K562 (cell line): Measurements from ENCODE around the gene HBB. TPM values are rescaled to one million over a fixed set of nuclear protein-coding genes. Genes with fewer than 3 reads are reported as not detected.
A peak's percentile ranks its signal among the peaks of the same experiment; 100 is the strongest.

Source experiments
- DMBX1 ChIP-seq: fragments of 250-450 bp; sonication (Bioruptor Pico); IDR thresholded peaks from 2 replicates; pipeline ENCODE4 v1.8.0; 2022; ENCODE audit warnings: inconsistent platforms, mild to moderate bottlenecking, moderate library complexity, borderline replicate concordance
- ELF4 ChIP-seq: fragments of 450-650 bp; formaldehyde crosslinking; IDR thresholded peaks from 2 replicates; pipeline ENCODE4 v1.4.0; 2022; ENCODE audit warnings: missing genetic modification characterization
- FOXJ2 ChIP-seq: fragments of 200-800 bp; sonication (Bioruptor generic); IDR thresholded peaks from 2 replicates; pipeline ENCODE4 v1.6.1; 2016; ENCODE audit warnings: missing genetic modification characterization, missing compliant biosample characterization
- FOXP1 ChIP-seq: sonication (generic); formaldehyde crosslinking; IDR thresholded peaks from 2 replicates; pipeline ENCODE4 v1.8.0; 2022; ENCODE audit warnings: mild to moderate bottlenecking, missing genetic modification reagents
- HDAC6 ChIP-seq: IDR thresholded peaks from 2 replicates; pipeline ENCODE4 v1.6.1; 2012; ENCODE audit warnings: low read depth, mild to moderate bottlenecking, control low read depth, inconsistent platforms, low read length, moderate library complexity
- HMGN3 ChIP-seq: IDR thresholded peaks from 2 replicates; pipeline ENCODE4 v1.6.1; 2011; ENCODE audit warnings: borderline replicate concordance, low read depth, mild to moderate bottlenecking, mixed read lengths, low read length; ENCODE audit not compliant: insufficient read length; ENCODE audit errors: extremely low read depth
- MTA3 ChIP-seq: fragments of 450-650 bp; formaldehyde crosslinking; IDR thresholded peaks from 2 replicates; pipeline ENCODE4 v1.6.1; 2017; ENCODE audit warnings: mild to moderate bottlenecking, borderline replicate concordance
- NEUROD1 ChIP-seq: fragments of 150-350 bp; IDR thresholded peaks from 2 replicates; pipeline ENCODE4 v1.6.1; 2014; ENCODE audit warnings: borderline replicate concordance, low read length, low read depth; ENCODE audit not compliant: partially characterized antibody
- PML ChIP-seq: IDR thresholded peaks from 2 replicates; pipeline ENCODE4 v1.6.1; 2012; ENCODE audit warnings: low read length, inconsistent platforms
- RAD51 ChIP-seq: fragments of 450-650 bp; IDR thresholded peaks from 2 replicates; pipeline ENCODE4 v1.7.1; 2016; ENCODE audit warnings: low read depth, mild to moderate bottlenecking, borderline replicate concordance
- RBM17 ChIP-seq: fragments of 200-400 bp; formaldehyde crosslinking; IDR thresholded peaks from 2 replicates; pipeline ENCODE4 v1.6.1; 2017; ENCODE audit warnings: low read depth, mild to moderate bottlenecking, low read length, borderline replicate concordance
- RBM25 ChIP-seq: fragments of 200-400 bp; formaldehyde crosslinking; IDR thresholded peaks from 2 replicates; pipeline ENCODE4 v1.6.1; 2018; ENCODE audit warnings: low read length, low read depth, moderate library complexity; ENCODE audit not compliant: severe bottlenecking
- RUNX1 ChIP-seq: sonication (generic); IDR thresholded peaks from 2 replicates; pipeline ENCODE4 v1.6.1; 2016; ENCODE audit warnings: antibody characterized with exemption, low read depth
- SFPQ ChIP-seq: fragments of 200-400 bp; formaldehyde crosslinking; IDR thresholded peaks from 2 replicates; pipeline ENCODE4 v1.6.1; 2017; ENCODE audit warnings: mild to moderate bottlenecking, low read depth, low read length, moderate library complexity
- SIN3A ChIP-seq, 2 experiments: fragments of 150-350 bp in 1 of 2; IDR thresholded peaks; 2 replicates each; pipeline ENCODE4 v1.6.1; 2011 to 2016; ENCODE audit warnings: borderline replicate concordance in 2 of 2, low read depth in 2 of 2, low read length in 2 of 2, mild to moderate bottlenecking in 2 of 2, moderate library complexity in 2 of 2; ENCODE audit not compliant: control insufficient read depth in 1 of 2
- SMARCC2 ChIP-seq: fragments of 450-650 bp; IDR thresholded peaks from 2 replicates; pipeline ENCODE4 v1.6.1; 2017; ENCODE audit warnings: antibody characterized with exemption, moderate library complexity, mild to moderate bottlenecking, low read depth
- SRSF1 ChIP-seq: fragments of 200-400 bp; formaldehyde crosslinking; IDR thresholded peaks from 2 replicates; pipeline ENCODE4 v1.6.1; 2017; ENCODE audit warnings: mild to moderate bottlenecking, low read depth, low read length, moderate library complexity
- YBX1 ChIP-seq: fragments of 450-650 bp; IDR thresholded peaks from 2 replicates; pipeline ENCODE4 v1.7.1; 2016; ENCODE audit warnings: mild to moderate bottlenecking
- ZFP36 ChIP-seq: fragments of 150-350 bp; IDR thresholded peaks from 2 replicates; pipeline ENCODE4 v1.6.1; 2018; ENCODE audit warnings: low read length, low read depth; ENCODE audit not compliant: partially characterized antibody
- ZNF146 ChIP-seq: IDR thresholded peaks from one replicate; pipeline ENCODE4 v1.6.1; 2018; ENCODE audit warnings: missing compliant biosample characterization; ENCODE audit not compliant: unreplicated experiment
- ZNF212 ChIP-seq: fragments of 450-650 bp; formaldehyde crosslinking; IDR thresholded peaks from 2 replicates; pipeline ENCODE4 v1.4.0; 2020; ENCODE audit warnings: mild to moderate bottlenecking
- ZNF408 ChIP-seq: fragments of 250-450 bp; sonication (Bioruptor Pico); IDR thresholded peaks from 2 replicates; pipeline ENCODE4 v1.4.0; 2020; ENCODE audit warnings: low read depth, mild to moderate bottlenecking, moderate library complexity
- ZNF57 ChIP-seq: fragments of 450-650 bp; formaldehyde crosslinking; IDR thresholded peaks from 2 replicates; pipeline ENCODE4 v1.4.0; 2020; ENCODE audit warnings: mild to moderate bottlenecking, moderate library complexity
- ZNF639 ChIP-seq, 2 experiments: fragments of 200-800 bp in 1 of 2; sonication (Bioruptor generic) in 1 of 2; sonication (generic) in 1 of 2; formaldehyde crosslinking in 1 of 2; IDR thresholded peaks in 1 of 2; conservative IDR thresholded peaks in 1 of 2; 2 replicates each; pipeline versions ENCODE4 v1.5.0 to v1.6.1; 2016 to 2020; ENCODE audit warnings: missing compliant biosample characterization in 1 of 2, missing genetic modification characterization in 1 of 2, missing genetic modification reagents in 1 of 2
- ZNF717 ChIP-seq: fragments of 250-450 bp; sonication (Bioruptor Pico); IDR thresholded peaks from 2 replicates; pipeline ENCODE4 v1.5.0; 2021
- ZNF75A ChIP-seq: fragments of 450-650 bp; formaldehyde crosslinking; IDR thresholded peaks from 2 replicates; pipeline ENCODE4 v1.4.0; 2020; ENCODE audit warnings: mild to moderate bottlenecking
- ZNF780A ChIP-seq: fragments of 250-450 bp; sonication (Bioruptor Pico); IDR thresholded peaks from 2 replicates; pipeline ENCODE4 v1.5.0; 2021; ENCODE audit warnings: mild to moderate bottlenecking
- polyA plus RNA-seq, 8 experiments: library from polyadenylated mRNA; depleted of rRNA in 4 of 8; stranded (reverse) in 5 of 8; unstranded in 3 of 8; fragments of >200 nt; fragmentation: Nextera tagmentation in 2 of 8; fragmentation: Illumina TruSeq in 1 of 8; extraction: Ambion mirVana in 2 of 8; extraction: Trizol in 1 of 8; gene quantifications; 2 replicates each; pipeline versions ENCODE4 v1.2.1 to v1.2.3, GENCODE V29; 2011 to 2014; ENCODE audit warnings: inconsistent platforms in 1 of 8, missing spikeins in 1 of 8
- total RNA-seq, 7 experiments: library from RNA; depleted of rRNA in 6 of 7; stranded (reverse); fragments of >200 nt in 6 of 7; fragmentation: Illumina TruSeq in 2 of 7; extraction: Trizol in 2 of 7; gene quantifications; 2 replicates each; pipeline versions ENCODE4 v1.2.1 to v1.2.3, GENCODE V29; 2011 to 2021; ENCODE audit warnings: low replicate concordance in 1 of 7

HBB gene
- total and polyA plus RNA-seq, 9 of the 15 experiments (the other 6 are each of a cell fraction or from before 2014, with no cell fraction given) = 0.33 to 3.4 (median 1.2) TPM; not detected in 2

- TF ChIP-seq HDAC6 = no peak
- TF ChIP-seq DMBX1 (CRISPR knock-in tag) = no peak
- TF ChIP-seq SRSF1 = no peak
- TF ChIP-seq RUNX1 = no peak
- TF ChIP-seq FOXP1 (CRISPR knock-in tag) = no peak
- TF ChIP-seq PML = no peak
- no peak for TF ChIP-seq ZNF212 (CRISPR knock-in tag)
- 0 out of 2 replicates have a peak, but pooled peaks have one; percentile 35 for TF ChIP-seq SMARCC2
- no peak for TF ChIP-seq ZNF146 (CRISPR knock-in tag)
- no peak for TF ChIP-seq ZNF57 (CRISPR knock-in tag)
- no peak for TF ChIP-seq MTA3
- TF ChIP-seq RBM25 = no peak
- no peak for TF ChIP-seq ZNF780A (CRISPR knock-in tag)
- no peak for TF ChIP-seq ZNF408 (CRISPR knock-in tag)
- TF ChIP-seq HMGN3 = no peak
- no peak for TF ChIP-seq RAD51
- no peak for TF ChIP-seq RBM17
- no peak for TF ChIP-seq ZNF75A
- no peak for TF ChIP-seq ZNF717 (CRISPR knock-in tag)
- no peak for TF ChIP-seq NEUROD1
- TF ChIP-seq SIN3A (IDR thresholded peaks at IDR 0.05; ENCODE audit: borderline replicate concordance in 2 of 2, control insufficient read depth in 1 of 2, low read depth in 2 of 2, low read length in 2 of 2) = peak in 1 of 2 experiments; percentile 39; a peak in 1 of 4 replicates
- 0 out of 4 replicates have a peak, but pooled peaks of 1 of the 2 experiments have one; percentile 21 for TF ChIP-seq ZNF639 (CRISPR knock-in tag; conservative IDR thresholded peaks at IDR 0.05 in 1 of 2, IDR thresholded peaks at IDR 0.05 in 1 of 2)
- TF ChIP-seq SFPQ = no peak
- TF ChIP-seq ZFP36 = no peak
- no peak for TF ChIP-seq YBX1
- 0 out of 2 replicates have a peak, but pooled peaks have one; percentile 27 for TF ChIP-seq ELF4 (CRISPR knock-in tag)
- no peak for TF ChIP-seq FOXJ2 (tag)
Measured at GRCh38 chr11:5251746-5252145, 24.9 kb upstream of the HBB start (continued).
